ENCODE measurements around the gene NOS1AP.

NOS1AP gene

GRCh38 chr1:162089748-162090147, 20.3 kb downstream of the NOS1AP start:
- DNase-seq (ENCODE audit: low read depth in 2 of 2): no peak

- DNase-seq (ENCODE audit: low read depth in 2 of 2): no peak
Measured at GRCh38 chr1:162090378-162090777, 20.9 kb downstream of the NOS1AP start.

- DNase-seq (ENCODE audit: low read depth in 2 of 2): no peak
Measured at GRCh38 chr1:162091681-162092524, 22.4 kb downstream of the NOS1AP start.

GRCh38 chr1:162093095-162093494, 23.6 kb downstream of the NOS1AP start:
- no peak for DNase-seq (ENCODE audit: low read depth in 2 of 2)

GRCh38 chr1:162094271-162094670, 24.8 kb downstream of the NOS1AP start:
- no peak for DNase-seq (ENCODE audit: low read depth in 2 of 2)

GRCh38 chr1:162094723-162095122, 25.2 kb downstream of the NOS1AP start:
- DNase-seq (ENCODE audit: low read depth in 2 of 2): no peak

GRCh38 chr1:162107911-162108310, 38.4 kb downstream of the NOS1AP start:
- DNase-seq (ENCODE audit: low read depth in 2 of 2): no peak

- no peak for DNase-seq (ENCODE audit: low read depth in 2 of 2)
Measured at GRCh38 chr1:162108426-162108825, 38.9 kb downstream of the NOS1AP start.

GRCh38 chr1:162110910-162111309, 41.4 kb downstream of the NOS1AP start:
- DNase-seq (ENCODE audit: low read depth in 2 of 2): no peak

- no peak for DNase-seq (ENCODE audit: low read depth in 2 of 2)
Measured at GRCh38 chr1:162111572-162111971, 42.1 kb downstream of the NOS1AP start.

GRCh38 chr1:162113419-162113818, 43.9 kb downstream of the NOS1AP start:
- no peak for DNase-seq (ENCODE audit: low read depth in 2 of 2)

GRCh38 chr1:162117039-162117774, 47.7 kb downstream of the NOS1AP start:
- no peak for DNase-seq (ENCODE audit: low read depth in 2 of 2)

- DNase-seq (ENCODE audit: low read depth in 2 of 2): no peak
Measured at GRCh38 chr1:162118063-162118462, 48.6 kb downstream of the NOS1AP start.

GRCh38 chr1:162128693-162129356, 59.3 kb downstream of the NOS1AP start:
- DNase-seq (ENCODE audit: low read depth in 2 of 2): no peak

GRCh38 chr1:162130308-162130707, 60.8 kb downstream of the NOS1AP start:
- no peak for DNase-seq (ENCODE audit: low read depth in 2 of 2)

- no peak for DNase-seq (ENCODE audit: low read depth in 2 of 2)
Measured at GRCh38 chr1:162131400-162132321, 62.2 kb downstream of the NOS1AP start.

- DNase-seq (ENCODE audit: low read depth in 2 of 2): no peak
Measured at GRCh38 chr1:162133566-162133965, 64.1 kb downstream of the NOS1AP start.

GRCh38 chr1:162134646-162135045, 65.2 kb downstream of the NOS1AP start:
- DNase-seq (ENCODE audit: low read depth in 2 of 2): no peak

- no peak for DNase-seq (ENCODE audit: low read depth in 2 of 2)
Measured at GRCh38 chr1:162135271-162135775, 65.8 kb downstream of the NOS1AP start.

GRCh38 chr1:162136760-162137159, 67.3 kb downstream of the NOS1AP start:
- DNase-seq (ENCODE audit: low read depth in 2 of 2): no peak
